B cell (primary cell): ENCODE results near the gene RBBP6.
"Not testable (repeated sequence)": the region's sequence is repeated elsewhere in the genome, so short reads cannot be mapped to it uniquely, and the experiment has no call there.

Experiments used
- EZH2 ChIP-seq: IDR thresholded peaks from 2 replicates; pipeline ENCODE4 v1.6.1; 2012; ENCODE audit warnings: borderline replicate concordance, low read depth, mild to moderate bottlenecking, moderate library complexity, low read length; ENCODE audit not compliant: insufficient read depth, poor library complexity, severe bottlenecking
- TF ChIP-seq, protein P1 (sequence below): fragments of 200-600 bp; IDR thresholded peaks from one replicate; pipeline ENCODE4 v1.8.0; 2022; ENCODE audit warnings: antibody characterized with exemption, mild to moderate bottlenecking

DNA sequence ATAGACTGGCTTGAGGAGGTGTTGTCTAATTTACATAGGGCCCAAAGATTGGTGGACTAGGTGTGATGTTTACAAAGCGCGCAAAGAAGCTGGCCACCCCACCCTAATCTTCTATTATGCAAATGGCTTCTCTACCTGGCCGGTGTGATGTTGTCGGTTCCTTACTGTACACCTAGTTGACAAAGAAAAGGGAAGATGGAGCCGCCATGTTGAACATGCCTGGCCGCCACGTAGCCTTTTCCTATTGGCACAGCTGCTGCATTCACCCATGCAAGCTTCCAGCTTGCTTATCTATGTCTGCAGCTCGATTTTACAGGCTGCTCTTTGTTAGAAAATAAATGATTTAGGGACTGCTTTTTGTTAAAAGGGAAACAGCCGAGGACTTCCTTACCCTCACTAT is 44.2 kb upstream of the RBBP6 start:
- TF ChIP-seq, protein P1, sequence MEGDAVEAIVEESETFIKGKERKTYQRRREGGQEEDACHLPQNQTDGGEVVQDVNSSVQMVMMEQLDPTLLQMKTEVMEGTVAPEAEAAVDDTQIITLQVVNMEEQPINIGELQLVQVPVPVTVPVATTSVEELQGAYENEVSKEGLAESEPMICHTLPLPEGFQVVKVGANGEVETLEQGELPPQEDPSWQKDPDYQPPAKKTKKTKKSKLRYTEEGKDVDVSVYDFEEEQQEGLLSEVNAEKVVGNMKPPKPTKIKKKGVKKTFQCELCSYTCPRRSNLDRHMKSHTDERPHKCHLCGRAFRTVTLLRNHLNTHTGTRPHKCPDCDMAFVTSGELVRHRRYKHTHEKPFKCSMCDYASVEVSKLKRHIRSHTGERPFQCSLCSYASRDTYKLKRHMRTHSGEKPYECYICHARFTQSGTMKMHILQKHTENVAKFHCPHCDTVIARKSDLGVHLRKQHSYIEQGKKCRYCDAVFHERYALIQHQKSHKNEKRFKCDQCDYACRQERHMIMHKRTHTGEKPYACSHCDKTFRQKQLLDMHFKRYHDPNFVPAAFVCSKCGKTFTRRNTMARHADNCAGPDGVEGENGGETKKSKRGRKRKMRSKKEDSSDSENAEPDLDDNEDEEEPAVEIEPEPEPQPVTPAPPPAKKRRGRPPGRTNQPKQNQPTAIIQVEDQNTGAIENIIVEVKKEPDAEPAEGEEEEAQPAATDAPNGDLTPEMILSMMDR: not testable (repeated sequence)
- TF ChIP-seq EZH2: not testable (repeated sequence)
